Measurements from ENCODE around the gene REEP5.

REEP5 gene

DNA sequence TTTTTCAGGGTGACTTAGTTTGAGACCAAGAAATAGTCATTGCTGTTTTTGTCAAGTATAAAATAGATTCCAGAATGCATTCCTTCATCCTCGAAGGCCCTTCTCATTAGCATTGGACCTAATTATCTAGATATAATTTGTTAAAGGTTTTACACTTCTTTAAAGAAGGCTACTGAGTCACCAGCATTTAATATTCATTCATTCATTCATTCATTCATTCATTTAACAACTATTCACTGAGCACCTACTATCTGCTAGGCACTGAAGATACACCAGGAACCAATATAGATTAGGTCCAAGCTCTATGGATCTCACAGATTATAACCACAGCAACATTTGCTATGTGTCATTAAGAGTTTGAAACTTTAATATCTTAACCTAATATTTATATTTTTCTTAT, 11.1 kb upstream of the REEP5 start:
- no peak overlapping the region for H3K4me3 ChIP-seq (replicated peaks in 1 of 2; ENCODE audit: low read depth in 2 of 2, low read length in 2 of 2)
- TF ChIP-seq, protein P1, sequence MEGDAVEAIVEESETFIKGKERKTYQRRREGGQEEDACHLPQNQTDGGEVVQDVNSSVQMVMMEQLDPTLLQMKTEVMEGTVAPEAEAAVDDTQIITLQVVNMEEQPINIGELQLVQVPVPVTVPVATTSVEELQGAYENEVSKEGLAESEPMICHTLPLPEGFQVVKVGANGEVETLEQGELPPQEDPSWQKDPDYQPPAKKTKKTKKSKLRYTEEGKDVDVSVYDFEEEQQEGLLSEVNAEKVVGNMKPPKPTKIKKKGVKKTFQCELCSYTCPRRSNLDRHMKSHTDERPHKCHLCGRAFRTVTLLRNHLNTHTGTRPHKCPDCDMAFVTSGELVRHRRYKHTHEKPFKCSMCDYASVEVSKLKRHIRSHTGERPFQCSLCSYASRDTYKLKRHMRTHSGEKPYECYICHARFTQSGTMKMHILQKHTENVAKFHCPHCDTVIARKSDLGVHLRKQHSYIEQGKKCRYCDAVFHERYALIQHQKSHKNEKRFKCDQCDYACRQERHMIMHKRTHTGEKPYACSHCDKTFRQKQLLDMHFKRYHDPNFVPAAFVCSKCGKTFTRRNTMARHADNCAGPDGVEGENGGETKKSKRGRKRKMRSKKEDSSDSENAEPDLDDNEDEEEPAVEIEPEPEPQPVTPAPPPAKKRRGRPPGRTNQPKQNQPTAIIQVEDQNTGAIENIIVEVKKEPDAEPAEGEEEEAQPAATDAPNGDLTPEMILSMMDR (IDR thresholded peaks at IDR 0.05; ENCODE audit: low read depth, low read length) = no peak
- DNase-seq (ENCODE audit: low read depth in 2 of 2) = no peak

DNA sequence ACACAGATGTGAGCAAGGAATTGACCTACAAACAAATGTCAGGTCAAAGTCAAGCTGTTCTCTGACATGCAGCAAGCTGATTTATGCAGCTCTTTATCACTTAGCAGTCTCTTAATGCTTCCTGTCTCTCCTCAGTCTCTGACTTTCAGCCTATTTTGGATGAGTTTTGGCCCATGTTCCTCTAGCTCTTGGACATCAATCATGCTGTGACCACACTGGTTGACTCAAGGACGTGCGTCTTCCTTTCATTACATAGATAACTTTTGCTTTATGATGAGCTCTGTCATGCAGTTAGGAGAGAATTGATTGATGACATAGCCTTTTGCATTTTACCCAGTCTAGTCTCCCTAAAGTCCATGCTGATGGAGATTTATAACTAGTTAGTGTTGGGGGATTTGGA, 9.4 kb upstream of the REEP5 start:
- TF ChIP-seq, protein P1 (IDR thresholded peaks at IDR 0.05; ENCODE audit: low read depth, low read length) = no peak
- no peak overlapping the region for H3K4me3 ChIP-seq (replicated peaks in 1 of 2; ENCODE audit: low read depth in 2 of 2, low read length in 2 of 2)
- no peak for DNase-seq (ENCODE audit: low read depth in 2 of 2)

DNA sequence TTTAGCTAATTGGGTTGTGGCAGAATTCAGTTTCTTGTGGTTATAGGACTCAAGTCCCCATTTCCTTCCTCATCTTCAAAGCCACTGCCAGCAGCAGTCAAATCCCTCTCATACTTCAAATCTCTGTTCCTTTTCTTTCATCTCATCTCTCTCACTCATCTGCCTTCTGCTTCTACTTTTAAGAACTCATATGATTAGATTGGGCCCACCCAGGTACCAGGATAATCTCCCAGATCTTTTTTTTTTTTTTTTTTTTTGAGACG, 8.0 kb upstream of the REEP5 start:
- no peak overlapping the region for H3K4me3 ChIP-seq (replicated peaks in 1 of 2; ENCODE audit: low read depth in 2 of 2, low read length in 2 of 2)
- DNase-seq (ENCODE audit: low read depth in 2 of 2) = no peak
- TF ChIP-seq, protein P1 (IDR thresholded peaks at IDR 0.05; ENCODE audit: low read depth, low read length) = no peak

DNA sequence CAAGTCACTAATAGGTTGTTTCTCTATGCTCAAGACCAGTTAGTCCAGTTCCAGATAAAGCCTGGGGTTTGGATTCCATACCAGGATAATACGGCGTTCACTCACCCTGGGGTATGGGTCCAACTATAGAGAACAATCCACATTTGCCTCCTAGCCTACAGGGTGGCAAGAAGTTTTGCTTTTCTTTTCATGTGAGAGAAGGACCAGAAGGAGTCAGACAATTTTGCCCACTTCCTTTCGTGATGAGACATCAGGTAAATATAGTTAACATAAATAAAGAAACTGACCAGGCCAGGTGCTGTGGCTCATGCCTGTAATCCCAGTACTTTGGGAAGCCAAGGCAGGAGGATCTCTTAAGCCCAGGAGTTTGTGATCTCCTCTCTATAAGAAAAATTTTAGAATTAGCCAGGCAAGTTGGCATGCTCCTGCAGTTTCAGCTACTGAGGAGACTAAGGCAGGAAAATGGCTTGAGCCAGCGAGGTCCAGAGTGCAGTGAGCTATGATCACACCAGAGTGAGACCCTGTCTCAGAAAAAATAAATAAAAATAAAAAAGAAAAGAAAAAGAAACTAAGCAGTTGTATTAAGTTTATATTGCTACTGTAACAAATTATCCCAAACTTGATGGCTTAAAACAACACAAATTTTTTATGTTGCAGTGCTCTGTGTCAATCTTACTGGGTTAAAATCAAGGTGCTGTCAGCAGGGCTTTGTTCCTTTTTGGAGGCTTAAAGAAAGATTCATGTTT, 7.5 kb upstream of the REEP5 start:
- no peak overlapping the region for H3K4me3 ChIP-seq (replicated peaks in 1 of 2; ENCODE audit: low read depth in 2 of 2, low read length in 2 of 2)
- TF ChIP-seq, protein P1 (IDR thresholded peaks at IDR 0.05; ENCODE audit: low read depth, low read length) = no peak
- no peak for DNase-seq (ENCODE audit: low read depth in 2 of 2)

DNA sequence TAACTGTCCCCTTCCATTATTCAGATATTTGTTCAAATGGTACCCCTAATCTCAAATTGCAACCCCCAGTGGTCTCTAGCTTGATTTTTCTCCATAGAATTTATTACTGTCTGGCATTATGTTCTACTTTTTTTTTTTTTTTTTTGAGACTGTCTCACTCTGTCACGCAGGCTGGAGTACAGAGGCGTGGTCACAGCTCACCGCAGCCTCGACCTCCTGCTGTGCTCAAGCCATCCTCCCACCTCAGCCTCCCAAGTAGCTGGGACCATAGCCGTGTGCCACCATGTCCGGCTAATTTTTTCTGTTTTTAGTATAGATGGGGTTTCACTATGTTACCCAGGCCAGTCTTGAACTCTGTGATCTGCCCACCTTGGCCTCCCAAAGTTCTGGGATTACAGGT, 2.0 kb upstream of the REEP5 start:
- H3K4me3 ChIP-seq (replicated peaks in 1 of 2; ENCODE audit: low read depth in 2 of 2, low read length in 2 of 2) = no peak overlapping the region
- no peak for DNase-seq (ENCODE audit: low read depth in 2 of 2)
- TF ChIP-seq, protein P1 (IDR thresholded peaks at IDR 0.05; ENCODE audit: low read depth, low read length) = no peak

DNA sequence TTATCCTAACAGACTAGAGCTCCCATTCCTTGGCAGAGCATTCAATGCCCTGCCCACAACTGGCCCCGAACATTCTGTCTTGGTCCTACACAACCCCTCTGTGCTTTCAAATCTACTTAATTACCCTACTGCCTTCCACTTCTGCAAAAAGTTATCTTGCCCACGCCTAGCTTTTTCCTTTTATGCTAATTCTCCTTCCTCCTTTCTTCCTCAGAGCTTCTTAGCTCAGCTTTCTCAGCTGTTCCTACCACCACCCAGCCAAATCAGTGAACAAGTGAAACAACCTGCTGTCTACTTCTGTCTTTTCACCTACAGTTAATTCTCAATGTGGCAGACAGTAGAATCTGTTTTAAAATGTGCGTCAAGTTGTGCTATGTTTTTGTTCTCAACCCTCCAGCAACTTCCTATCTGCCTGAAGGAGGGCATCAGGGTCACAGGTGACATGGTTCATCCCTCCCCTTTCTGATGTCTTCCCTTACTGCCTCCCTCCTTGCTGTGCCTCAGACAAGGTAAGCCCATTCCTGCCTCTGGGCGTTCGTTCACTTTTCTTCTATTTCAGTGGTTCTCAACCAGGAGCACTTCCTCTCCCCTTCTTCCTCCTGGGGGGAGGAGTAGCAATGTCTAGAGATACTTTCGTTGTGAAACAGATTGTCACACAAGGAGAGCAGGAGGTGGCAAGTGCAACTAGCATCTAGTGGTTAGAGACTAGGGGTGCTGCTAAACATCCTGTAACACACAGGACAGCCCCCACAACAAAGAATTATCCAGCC, 1.3 kb upstream of the REEP5 start:
- TF ChIP-seq, protein P1 (IDR thresholded peaks at IDR 0.05; ENCODE audit: low read depth, low read length) = no peak
- DNase-seq (ENCODE audit: low read depth in 2 of 2) = no peak
- no peak overlapping the region for H3K4me3 ChIP-seq (replicated peaks in 1 of 2; ENCODE audit: low read depth in 2 of 2, low read length in 2 of 2)

All from cardiac fibroblast (primary cell).